Hepatic stellate cell (primary cell): ENCODE data around the gene SLC6A16.
A peak's percentile ranks its signal among the peaks of the same experiment; 100 is the strongest.
"Not testable (repeated sequence)": the region's sequence is repeated elsewhere in the genome, so short reads cannot be mapped to it uniquely, and the experiment has no call there.

ENCODE experiments used
- DNase-seq: peaks from one replicate; pipeline ENCODE4 v3.0.0; 2011; ENCODE audit warnings: low spot score

SLC6A16 gene

GRCh38 chr19:49344505-49345423 is 19.8 kb upstream of the SLC6A16 start:
- DNase-seq = no peak

GRCh38 chr19:49343123-49343522 is 18.1 kb upstream of the SLC6A16 start:
- DNase-seq = no peak

DNA sequence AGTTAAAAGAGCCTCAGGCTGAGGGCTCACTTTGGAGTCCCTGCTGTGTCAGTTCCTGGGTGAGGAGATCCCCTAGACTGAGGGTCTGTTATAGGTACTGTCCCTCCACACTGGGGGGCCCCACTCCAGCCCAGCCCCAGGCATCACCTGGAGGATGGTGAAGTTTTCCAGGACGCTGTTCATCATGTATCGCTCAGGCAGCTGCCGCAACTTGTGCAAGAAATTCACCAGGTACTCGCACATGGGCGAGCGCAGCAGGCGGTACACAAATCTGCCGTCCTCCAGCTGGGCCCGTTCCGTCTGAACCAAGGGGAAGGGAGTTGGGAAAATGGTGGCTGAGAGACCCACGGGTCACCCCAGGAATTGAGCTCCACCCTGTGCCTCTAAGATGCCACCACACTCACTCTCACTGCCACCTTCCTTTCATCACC is 17.3 kb upstream of the SLC6A16 start:
- DNase-seq = no peak

DNA sequence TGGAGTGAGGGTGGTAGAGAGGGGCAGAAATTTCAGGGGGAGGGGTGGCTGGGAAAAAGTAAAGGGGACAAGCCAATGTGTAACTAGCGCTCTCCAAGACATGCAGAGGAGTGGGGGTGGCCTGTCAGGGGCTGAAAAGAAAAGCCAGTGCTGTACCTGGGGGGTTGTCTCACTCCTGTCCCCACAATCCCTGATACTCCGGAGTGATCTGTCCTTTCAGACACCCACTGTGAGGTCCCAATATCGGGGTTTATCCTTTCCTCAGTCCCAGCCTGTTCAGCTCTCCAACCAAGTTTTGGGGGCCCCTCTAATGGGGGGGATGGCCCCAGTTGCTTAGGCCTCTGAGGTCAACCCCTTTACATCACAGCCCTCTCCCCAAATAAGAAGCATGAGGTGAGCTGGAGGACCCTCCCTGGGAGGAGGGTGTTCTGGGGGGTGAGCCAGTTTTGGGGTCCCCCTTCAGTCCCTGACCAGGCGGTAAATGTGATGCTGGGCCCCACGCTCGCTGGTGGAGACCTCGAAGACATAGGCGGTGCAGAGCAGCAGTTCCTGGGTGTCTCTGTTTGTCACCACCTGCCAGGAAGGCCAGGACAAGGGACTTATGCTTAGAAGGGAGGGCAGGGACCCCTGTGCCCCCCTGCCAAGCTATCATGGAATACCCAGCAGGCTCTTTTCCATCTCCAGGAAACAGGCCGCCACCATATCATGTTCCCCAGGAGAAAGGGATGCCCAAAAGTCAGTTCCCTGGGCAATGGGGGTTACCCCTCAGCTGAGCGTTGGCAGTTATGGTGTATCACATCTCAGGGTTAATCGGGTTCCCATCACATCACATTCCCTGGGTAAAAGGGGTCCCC is 16.1 kb upstream of the SLC6A16 start:
- DNase-seq = no peak

- peak; percentile 87 for DNase-seq
These were observed 15.3 kb upstream of the SLC6A16 start for GRCh38 chr19:49340069-49340864.

DNA sequence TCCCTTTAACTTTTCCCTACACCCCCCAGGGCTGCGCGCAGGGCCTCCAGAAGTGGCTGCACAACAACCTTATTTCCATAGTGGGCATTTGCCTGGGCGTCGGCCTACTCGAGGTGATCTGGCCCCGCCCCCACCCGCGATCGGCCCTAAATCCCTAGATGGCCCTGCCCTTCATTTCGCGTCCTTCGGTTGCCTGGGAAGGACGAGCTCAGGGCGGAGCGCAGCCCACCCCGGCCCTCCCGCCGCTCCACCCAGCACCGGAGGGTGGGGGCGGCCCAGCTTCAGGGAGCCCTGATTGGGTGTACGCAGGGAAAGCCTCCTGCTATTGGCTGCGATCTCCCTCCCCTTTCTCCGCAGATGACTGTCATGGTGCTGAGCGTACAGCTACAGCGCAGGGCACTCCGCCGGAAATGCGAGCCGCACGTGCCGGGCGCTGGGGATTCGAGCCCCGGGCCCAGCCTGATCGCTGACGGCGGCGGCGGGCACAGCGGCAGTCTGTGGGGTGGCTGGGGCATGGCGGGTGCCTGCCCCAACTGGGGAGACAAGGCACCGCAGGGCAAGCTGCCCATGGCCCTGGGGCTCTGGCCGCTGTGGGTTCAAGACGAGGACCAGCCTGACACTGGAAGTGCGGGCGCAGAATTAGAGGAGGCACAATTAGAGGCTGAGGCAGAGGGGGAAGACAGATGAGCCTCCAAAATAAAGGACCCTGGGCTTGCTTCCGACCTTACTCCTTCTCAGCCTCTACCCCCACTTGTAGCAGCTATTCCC is 14.5 kb upstream of the SLC6A16 start:
- DNase-seq = peak; percentile 99

DNA sequence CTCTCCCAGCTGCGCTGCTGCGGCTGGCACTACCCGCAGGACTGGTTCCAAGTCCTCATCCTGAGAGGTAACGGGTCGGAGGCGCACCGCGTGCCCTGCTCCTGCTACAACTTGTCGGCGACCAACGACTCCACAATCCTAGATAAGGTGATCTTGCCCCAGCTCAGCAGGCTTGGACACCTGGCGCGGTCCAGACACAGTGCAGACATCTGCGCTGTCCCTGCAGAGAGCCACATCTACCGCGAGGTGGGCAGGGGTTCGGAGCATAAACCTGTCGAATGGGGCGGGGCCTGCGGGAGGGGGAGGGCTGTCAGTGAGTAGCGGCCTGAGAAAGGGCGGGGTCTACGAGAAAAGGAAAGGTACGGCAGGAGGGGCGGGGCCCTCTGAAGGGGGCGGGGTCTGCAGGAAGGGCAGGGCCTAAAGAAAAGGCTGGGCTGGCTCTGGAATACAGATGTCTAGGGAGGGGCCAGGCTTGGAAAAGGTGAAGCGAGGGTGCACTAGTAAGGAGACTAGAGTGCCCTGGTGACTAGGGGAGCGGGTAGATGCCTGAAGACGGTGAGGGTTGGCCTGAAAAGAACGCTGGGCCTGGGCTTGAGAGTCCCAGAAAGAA is 13.8 kb upstream of the SLC6A16 start:
- DNase-seq = peak; percentile 40

GRCh38 chr19:49338023-49338677 is 13.2 kb upstream of the SLC6A16 start:
- no peak for DNase-seq

DNA sequence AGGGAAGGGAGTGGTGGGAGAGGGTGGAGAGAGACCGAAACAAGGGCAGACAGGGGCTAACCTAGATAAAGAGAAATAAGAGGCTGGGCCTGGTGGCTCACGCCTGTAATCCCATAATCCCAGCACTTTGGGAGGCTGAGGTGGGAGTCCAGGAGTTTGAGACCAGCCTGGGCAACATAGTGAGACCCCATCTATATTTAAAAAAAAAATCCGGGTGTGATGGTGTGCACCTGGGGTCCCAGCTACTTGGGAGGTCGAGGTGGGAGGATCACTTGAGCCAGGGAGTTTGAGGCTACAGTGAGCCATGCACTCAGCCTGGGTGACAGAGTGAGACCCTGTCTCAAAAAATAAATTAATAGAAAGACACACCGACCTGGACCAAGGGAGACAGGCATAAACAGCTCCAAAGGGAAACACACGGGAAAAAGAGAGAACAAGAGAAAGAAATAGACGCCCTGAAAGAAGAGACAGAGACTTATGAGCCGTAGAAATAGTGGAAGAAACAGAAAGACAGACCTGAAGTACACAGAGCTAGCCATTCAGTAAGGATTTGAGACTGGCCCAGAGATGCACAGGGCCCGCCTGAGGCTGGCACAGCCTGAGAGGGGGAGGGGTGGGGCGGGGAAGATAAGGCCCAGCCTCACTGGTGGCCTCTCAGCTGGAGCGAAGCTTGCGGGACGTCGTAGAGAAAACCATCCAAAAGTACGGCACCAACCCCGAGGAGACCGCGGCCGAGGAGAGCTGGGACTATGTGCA is 12.5 kb upstream of the SLC6A16 start:
- no peak for DNase-seq

GRCh38 chr19:49336482-49337266 is 11.7 kb upstream of the SLC6A16 start:
- no peak for DNase-seq

DNA sequence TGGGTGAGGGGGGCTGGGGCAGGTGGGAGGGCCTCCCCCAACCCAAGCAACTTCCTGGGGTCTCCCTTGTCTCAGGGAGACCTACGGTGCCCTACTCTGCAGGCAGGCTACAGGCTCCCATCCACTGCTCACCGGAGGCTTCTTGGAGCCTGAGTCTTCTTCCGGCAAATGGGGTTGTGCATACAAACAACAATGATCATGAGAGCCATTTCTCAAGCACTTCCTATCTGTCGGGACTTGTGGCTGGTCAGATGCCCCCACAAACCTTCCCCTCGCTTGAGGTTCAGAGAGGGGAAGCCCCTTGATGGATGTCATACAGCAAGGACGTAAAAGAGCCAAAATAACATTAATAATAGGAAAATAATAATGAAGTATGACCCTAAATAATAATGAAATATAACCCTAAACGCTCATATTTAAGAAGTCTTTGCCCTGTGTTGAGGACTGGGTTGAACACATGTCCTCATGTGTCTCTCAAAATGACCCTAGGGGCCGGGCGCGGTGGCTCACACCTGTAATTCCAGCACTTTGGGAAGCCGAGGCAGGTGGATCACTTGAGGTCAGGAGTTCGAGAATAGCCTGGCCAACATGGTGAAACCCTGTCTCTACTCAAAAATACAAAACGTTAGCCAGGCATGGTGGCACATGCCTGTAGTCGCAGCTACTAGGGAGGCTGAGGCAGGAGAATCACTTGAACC is 10.9 kb upstream of the SLC6A16 start:
- DNase-seq = no peak

DNA sequence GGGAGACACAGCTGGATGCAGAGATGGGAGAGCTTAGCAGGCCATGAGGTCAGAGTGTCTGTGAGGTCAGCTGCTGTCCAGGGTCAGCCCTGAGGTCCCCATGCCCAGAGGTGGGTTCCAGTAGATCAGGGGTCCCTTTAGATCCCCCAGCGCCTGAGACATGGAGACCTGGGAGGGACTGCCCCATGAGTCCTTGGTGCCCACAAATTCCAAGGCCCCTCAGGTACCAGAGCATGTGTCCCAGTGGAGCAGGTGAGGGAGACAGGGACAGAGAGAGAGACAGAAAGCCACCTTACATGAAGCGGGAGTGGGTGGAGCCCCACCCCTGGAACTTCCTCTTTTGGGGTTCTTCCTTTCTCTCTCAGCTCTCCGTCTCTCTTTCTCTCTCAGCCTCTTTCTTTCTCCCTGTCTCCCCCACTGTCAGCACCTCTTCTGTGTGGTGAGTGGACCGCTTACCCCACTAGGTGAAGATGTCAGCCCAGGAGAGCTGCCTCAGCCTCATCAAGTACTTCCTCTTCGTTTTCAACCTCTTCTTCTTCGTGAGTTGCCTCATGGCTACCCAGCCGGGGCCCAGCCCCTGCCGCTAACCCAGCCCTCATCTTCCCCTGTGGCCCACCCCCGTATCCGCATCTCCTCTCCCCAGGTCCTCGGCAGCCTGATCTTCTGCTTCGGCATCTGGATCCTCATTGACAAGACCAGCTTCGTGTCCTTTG is 10.2 kb upstream of the SLC6A16 start, which contains the start of gene CD37:
TSS of gene CD37 (plus strand) at position 336 of the 713 bp plus-strand sequence. CDS start at position 471, 135 bp downstream.
- no peak for DNase-seq

DNA sequence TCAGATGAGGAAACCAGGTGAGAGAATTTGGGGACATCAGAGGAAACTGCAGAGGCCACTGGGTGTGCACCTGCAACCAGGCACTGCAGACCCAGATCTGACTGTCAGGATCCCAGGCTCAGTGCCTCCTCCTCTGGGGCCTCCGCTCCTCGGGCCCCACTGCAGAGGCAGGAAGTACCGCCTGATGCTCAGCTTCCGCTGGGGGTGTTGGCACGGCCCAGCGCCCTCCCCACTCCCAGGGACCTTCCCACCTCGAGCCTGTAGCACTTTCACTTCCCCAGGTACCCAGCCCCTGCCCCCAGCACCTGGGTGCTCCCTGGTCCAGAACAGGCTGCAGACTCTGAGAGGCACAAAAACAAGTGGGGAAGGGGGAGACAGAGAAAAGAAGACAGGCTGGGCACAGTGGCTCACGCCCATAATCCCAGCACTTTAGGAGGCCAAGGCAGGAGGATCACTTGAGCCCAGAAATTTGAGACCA is 8.9 kb upstream of the SLC6A16 start:
- no peak for DNase-seq

DNA sequence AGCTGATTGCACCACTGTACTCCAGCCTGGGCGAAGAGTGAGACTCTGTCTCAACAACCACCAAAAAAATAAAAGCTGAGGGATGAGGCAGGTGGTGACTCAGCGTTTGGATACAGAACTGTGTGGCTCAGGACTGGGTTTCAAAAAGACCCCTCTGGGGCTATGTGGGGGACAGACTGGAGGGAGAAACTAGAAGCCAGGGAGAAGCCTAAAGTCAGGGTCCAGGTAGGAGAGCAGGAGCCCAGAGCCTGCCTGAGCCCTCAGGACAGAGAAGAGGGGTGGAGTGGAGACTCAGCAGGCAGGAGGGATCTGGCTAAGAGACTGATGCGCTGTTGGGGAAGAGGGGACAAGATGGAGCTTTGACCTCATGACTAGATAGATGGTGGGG is 8.4 kb upstream of the SLC6A16 start:
- no peak for DNase-seq

GRCh38 chr19:49332691-49333417 is 7.9 kb upstream of the SLC6A16 start:
- not testable (repeated sequence) for DNase-seq

DNA sequence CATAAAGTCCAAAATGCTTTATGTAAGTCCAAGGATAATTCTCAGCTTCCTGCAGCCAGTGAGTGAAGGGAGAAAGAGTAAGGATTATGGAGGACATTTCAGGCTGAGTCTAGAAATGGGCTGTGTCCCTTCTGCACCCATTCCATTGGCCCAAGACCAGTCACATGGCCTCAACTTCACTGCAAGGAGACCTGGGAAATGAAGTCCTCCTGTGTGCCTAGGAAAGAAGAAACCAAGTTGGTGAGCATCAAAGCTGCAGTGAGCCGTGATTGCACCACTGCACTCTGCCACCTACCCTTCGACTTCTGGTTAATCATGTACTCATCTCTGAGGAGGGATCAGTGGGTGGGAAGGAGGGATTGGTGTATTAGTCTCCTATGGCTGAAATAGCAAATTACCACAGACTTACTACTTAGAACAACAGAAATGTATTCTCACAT is 6.6 kb upstream of the SLC6A16 start:
- DNase-seq = peak; percentile 56
